A549 (cell line): ENCODE results near the gene TPBGL. TPM values are rescaled to one million over a fixed set of nuclear protein-coding genes. Genes with fewer than 3 reads are reported as not detected.

Experiments used
- ATAC-seq, 2 experiments: fragments of 200-7000 bp in 1 of 2; fragments of >200 bp in 1 of 2; cut with Nextera tagmentation in 1 of 2; cut with Tn5 transposase in 1 of 2; 3 replicates each; pipeline versions ENCODE4 v1.8.0 to v1.9.1; 2018 to 2020; ENCODE audit warnings: mild to moderate bottlenecking in 1 of 2, moderate library complexity in 1 of 2
- CTCF ChIA-PET: fragments of 300-600 bp; sonication (Branson Sonifier 250); formaldehyde crosslinking; extraction: SDS; loops from one replicate; lab custom pipeline; 2021; ENCODE audit warnings: antibody characterized with exemption, inconsistent platforms; lab: Yijun Ruan, JAX
- POLR2A ChIA-PET: fragments of 350-600 bp; formaldehyde crosslinking; extraction: SDS; loops from one replicate; lab custom pipeline; 2021; ENCODE audit warnings: antibody characterized with exemption, inconsistent platforms; lab: Yijun Ruan, JAX
- DNase-seq, 2 experiments: peaks; one replicate each; pipeline versions ENCODE4 v3.0.0 to v3.0.0-alpha.2; 2011 to 2016; ENCODE audit warnings: low read depth in 1 of 2, low spot score in 1 of 2
- FAIRE-seq: peaks from 2 replicates; lab custom pipeline; 2011; peaks lifted over from hg19 to GRCh38; lab: Jason Lieb, UNC
- H3K27ac ChIP-seq, 2 experiments: fragments of >200 bp; sonication (Bioruptor Twin); formaldehyde crosslinking; 3 replicates each; pipeline ENCODE4 v1.5.1; 2016 to 2017
- H3K4me1 ChIP-seq: fragments of >200 bp; sonication (Bioruptor Twin); formaldehyde crosslinking; 3 replicates; pipeline ENCODE4 v1.6.1; 2016
- H3K4me2 ChIP-seq: fragments of >200 bp; sonication (Bioruptor Twin); formaldehyde crosslinking; 3 replicates; pipeline ENCODE4 v1.6.1; 2016
- H3K4me3 ChIP-seq: fragments of >200 bp; sonication (Bioruptor Twin); formaldehyde crosslinking; 3 replicates; pipeline ENCODE4 v1.5.1; 2016
- H3K9me3 ChIP-seq: fragments of >200 bp; sonication (Bioruptor Twin); formaldehyde crosslinking; 3 replicates; pipeline ENCODE4 v1.6.1; 2016
- BHLHE40 ChIP-seq: IDR thresholded peaks from 2 replicates; pipeline ENCODE4 v1.6.1; 2012; ENCODE audit warnings: low read depth, low read length, inconsistent platforms
- E2F6 ChIP-seq: IDR thresholded peaks from 2 replicates; pipeline ENCODE4 v1.6.1; 2012; ENCODE audit warnings: low read depth, borderline replicate concordance
- ELK1 ChIP-seq: fragments of 150-350 bp; IDR thresholded peaks from 2 replicates; pipeline ENCODE4 v1.6.1; 2014; ENCODE audit warnings: low read depth, mild to moderate bottlenecking, low read length
- EP300 ChIP-seq, 2 experiments: fragments of >200 bp; sonication (Bioruptor Twin); formaldehyde crosslinking; IDR thresholded peaks; 2 replicates in 1 of 2; 3 replicates in 1 of 2; pipeline ENCODE4 v1.6.1; 2016 to 2017
- ESRRA ChIP-seq: fragments of 150-350 bp; IDR thresholded peaks from 2 replicates; pipeline ENCODE4 v1.6.1; 2014; ENCODE audit warnings: mild to moderate bottlenecking, low read length, borderline replicate concordance
- FOSB ChIP-seq: fragments of 250-450 bp; sonication (Bioruptor Pico); IDR thresholded peaks from 2 replicates; pipeline ENCODE4 v1.5.0; 2020; ENCODE audit warnings: mild to moderate bottlenecking, moderate library complexity
- FOSL2 ChIP-seq, 2 experiments: fragments of 450-650 bp in 1 of 2; fragments of >200 bp in 1 of 2; sonication (Bioruptor Twin) in 1 of 2; formaldehyde crosslinking; IDR thresholded peaks; 2 replicates each; pipeline versions ENCODE4 v1.5.0 to v1.6.1; 2016 to 2020; ENCODE audit warnings: mild to moderate bottlenecking in 1 of 2, moderate library complexity in 1 of 2
- GATA3 ChIP-seq: IDR thresholded peaks from 2 replicates; pipeline ENCODE4 v1.6.1; 2012; ENCODE audit warnings: borderline replicate concordance
- HES2 ChIP-seq: fragments of >200 bp; sonication (Bioruptor Twin); formaldehyde crosslinking; IDR thresholded peaks from 2 replicates; pipeline ENCODE4 v1.6.1; 2016
- HEYL ChIP-seq: fragments of 250-450 bp; sonication (Bioruptor Pico); IDR thresholded peaks from 2 replicates; pipeline ENCODE4 v1.8.0; 2021; ENCODE audit warnings: mild to moderate bottlenecking, moderate library complexity
- HOXB13 ChIP-seq: fragments of 250-450 bp; sonication (Bioruptor Pico); IDR thresholded peaks from 2 replicates; pipeline ENCODE4 v1.5.0; 2020; ENCODE audit warnings: low read depth, mild to moderate bottlenecking, moderate library complexity
- JUN ChIP-seq, 2 experiments: fragments of >200 bp; sonication (Bioruptor Twin); formaldehyde crosslinking; IDR thresholded peaks; 2 replicates in 1 of 2; 3 replicates in 1 of 2; pipeline ENCODE4 v1.6.1; 2016 to 2017
- JUNB ChIP-seq: fragments of >200 bp; sonication (Bioruptor Twin); formaldehyde crosslinking; IDR thresholded peaks from 2 replicates; pipeline ENCODE4 v1.6.1; 2016
- NFE2L2 ChIP-seq: fragments of 150-350 bp; conservative IDR thresholded peaks from 2 replicates; pipeline ENCODE4 v1.6.1; 2014; ENCODE audit warnings: low read length
- NPAS2 ChIP-seq: fragments of 250-450 bp; sonication (Bioruptor Pico); IDR thresholded peaks from 2 replicates; pipeline ENCODE4 v1.8.0; 2022; ENCODE audit warnings: mild to moderate bottlenecking, moderate library complexity, borderline replicate concordance
- NR3C1 ChIP-seq: fragments of >200 bp; sonication (Bioruptor Twin); formaldehyde crosslinking; IDR thresholded peaks from 3 replicates; pipeline ENCODE4 v1.6.1; 2017
- POLR2A ChIP-seq: IDR thresholded peaks from 2 replicates; pipeline ENCODE4 v1.6.1; 2012; ENCODE audit warnings: mild to moderate bottlenecking, low read length
- RARB ChIP-seq: fragments of 250-450 bp; sonication (Bioruptor Pico); IDR thresholded peaks from 2 replicates; pipeline ENCODE4 v1.8.0; 2021; ENCODE audit warnings: mild to moderate bottlenecking, moderate library complexity
- TFCP2L1 ChIP-seq: fragments of 250-450 bp; sonication (Bioruptor Pico); IDR thresholded peaks from 2 replicates; pipeline ENCODE4 v1.5.0; 2021; ENCODE audit warnings: mild to moderate bottlenecking
- TP53 ChIP-seq: fragments of 250-450 bp; sonication (Bioruptor Pico); IDR thresholded peaks from 2 replicates; pipeline ENCODE4 v1.5.0; 2021; ENCODE audit warnings: mild to moderate bottlenecking, moderate library complexity
- ZC3H11A ChIP-seq: fragments of 450-650 bp; IDR thresholded peaks from 2 replicates; pipeline ENCODE4 v1.6.1; 2014; ENCODE audit warnings: antibody characterized with exemption, mild to moderate bottlenecking
- ZFP36 ChIP-seq: fragments of 450-650 bp; IDR thresholded peaks from 2 replicates; pipeline ENCODE4 v1.6.1; 2014; ENCODE audit warnings: borderline replicate concordance; ENCODE audit not compliant: partially characterized antibody
- ZNF302 ChIP-seq: fragments of 250-450 bp; sonication (Bioruptor Pico); IDR thresholded peaks from 2 replicates; pipeline ENCODE4 v1.9.0; 2021; ENCODE audit warnings: inconsistent platforms, mild to moderate bottlenecking, moderate library complexity
- WGBS: methylation state at CpG from one replicate; pipeline ENCODE4 v1.1.6; 2017; ENCODE audit errors: missing lambda C conversion rate; 5-methylcytosine and 5-hydroxymethylcytosine counted together
- polyA plus RNA-seq, 4 experiments: library from polyadenylated mRNA; depleted of rRNA in 3 of 4; stranded (reverse); fragments of >200 nt; fragmentation: RNase III in 1 of 4; extraction: RNeasy Plus Mini Kit Qiagen cat#74134 plus additional on column Dnase treatment in 1 of 4; gene quantifications; 2 replicates in 3 of 4; 3 replicates in 1 of 4; pipeline ENCODE4 v1.2.3, GENCODE V29; 2011 to 2017
- TF ChIP-seq, protein P1 (sequence below): fragments of 450-650 bp; IDR thresholded peaks from 2 replicates; pipeline ENCODE4 v1.6.1; 2014; ENCODE audit warnings: antibody characterized with exemption
- TF ChIP-seq, protein P2 (sequence below): IDR thresholded peaks from 2 replicates; pipeline ENCODE4 v1.6.1; 2012
- TF ChIP-seq, protein P3 (sequence below): fragments of 250-450 bp; sonication (Bioruptor Pico); IDR thresholded peaks from 2 replicates; pipeline ENCODE4 v1.5.0; 2021; ENCODE audit warnings: mild to moderate bottlenecking, moderate library complexity, borderline replicate concordance

TPBGL gene
- polyA plus RNA-seq, 2 of the 4 experiments (the other 2 are of a cell fraction) = 0.03 to 0.12 TPM

GRCh38 chr11:75242722-75243600 lies 2.4 kb downstream of the TPBGL start:
- no peaks in the 10 kb centered on the region for H3K9me3 ChIP-seq
- H3K4me3 ChIP-seq = no peak overlapping the region; the same call in 2 of the 3 replicates
- peaks cover 10% of the 10 kb centered on the region; the same call in 2 of the 3 replicates for H3K4me1 ChIP-seq
- H3K4me2 ChIP-seq = peak overlapping the region; percentile 89; the same call in 1 of the 3 replicates
- FAIRE-seq (no peak), ATAC-seq (no peak), DNase-seq (no peak)
- no peak for TF ChIP-seq FOSL2 (IDR thresholded peaks at IDR 0.05)
- no peak for TF ChIP-seq FOSL2 (CRISPR knock-in tag; IDR thresholded peaks at IDR 0.05)
- TF ChIP-seq POLR2A = no peak
- TF ChIP-seq JUNB = no peak
- no peak for TF ChIP-seq TFCP2L1 (CRISPR knock-in tag)
- no peak for TF ChIP-seq E2F6
- TF ChIP-seq NFE2L2 = no peak
- TF ChIP-seq FOSB (CRISPR knock-in tag) = no peak
- TF ChIP-seq BHLHE40 = no peak
- no peak for TF ChIP-seq RARB (CRISPR knock-in tag)
- no peak for TF ChIP-seq ZC3H11A
- no peak for TF ChIP-seq JUN (IDR thresholded peaks at IDR 0.05)
- TF ChIP-seq HES2 = no peak
- TF ChIP-seq, protein P1, sequence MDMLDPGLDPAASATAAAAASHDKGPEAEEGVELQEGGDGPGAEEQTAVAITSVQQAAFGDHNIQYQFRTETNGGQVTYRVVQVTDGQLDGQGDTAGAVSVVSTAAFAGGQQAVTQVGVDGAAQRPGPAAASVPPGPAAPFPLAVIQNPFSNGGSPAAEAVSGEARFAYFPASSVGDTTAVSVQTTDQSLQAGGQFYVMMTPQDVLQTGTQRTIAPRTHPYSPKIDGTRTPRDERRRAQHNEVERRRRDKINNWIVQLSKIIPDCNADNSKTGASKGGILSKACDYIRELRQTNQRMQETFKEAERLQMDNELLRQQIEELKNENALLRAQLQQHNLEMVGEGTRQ = no peak
- TF ChIP-seq, protein P2, sequence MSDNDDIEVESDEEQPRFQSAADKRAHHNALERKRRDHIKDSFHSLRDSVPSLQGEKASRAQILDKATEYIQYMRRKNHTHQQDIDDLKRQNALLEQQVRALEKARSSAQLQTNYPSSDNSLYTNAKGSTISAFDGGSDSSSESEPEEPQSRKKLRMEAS = no peak
- TF ChIP-seq HEYL = no peak
- TF ChIP-seq NPAS2 = no peak
- TF ChIP-seq GATA3 = no peak
- TF ChIP-seq ZFP36 = no peak
- TF ChIP-seq NR3C1 = no peak
- TF ChIP-seq ESRRA = no peak
- ChIA-PET CTCF (interaction anchor here (0.7 to 19.6 kb wide), 41 partner anchors 7 to 635 kb away, joined by 3 to 445 read pairs (median 7); partner anchors contain the start of gene SLCO2B1), POLR2A (no interaction called here)
- WGBS = 71% methylated on average over 12 of the region's 16 CpGs
- H3K27ac ChIP-seq = no peak overlapping the region

DNA sequence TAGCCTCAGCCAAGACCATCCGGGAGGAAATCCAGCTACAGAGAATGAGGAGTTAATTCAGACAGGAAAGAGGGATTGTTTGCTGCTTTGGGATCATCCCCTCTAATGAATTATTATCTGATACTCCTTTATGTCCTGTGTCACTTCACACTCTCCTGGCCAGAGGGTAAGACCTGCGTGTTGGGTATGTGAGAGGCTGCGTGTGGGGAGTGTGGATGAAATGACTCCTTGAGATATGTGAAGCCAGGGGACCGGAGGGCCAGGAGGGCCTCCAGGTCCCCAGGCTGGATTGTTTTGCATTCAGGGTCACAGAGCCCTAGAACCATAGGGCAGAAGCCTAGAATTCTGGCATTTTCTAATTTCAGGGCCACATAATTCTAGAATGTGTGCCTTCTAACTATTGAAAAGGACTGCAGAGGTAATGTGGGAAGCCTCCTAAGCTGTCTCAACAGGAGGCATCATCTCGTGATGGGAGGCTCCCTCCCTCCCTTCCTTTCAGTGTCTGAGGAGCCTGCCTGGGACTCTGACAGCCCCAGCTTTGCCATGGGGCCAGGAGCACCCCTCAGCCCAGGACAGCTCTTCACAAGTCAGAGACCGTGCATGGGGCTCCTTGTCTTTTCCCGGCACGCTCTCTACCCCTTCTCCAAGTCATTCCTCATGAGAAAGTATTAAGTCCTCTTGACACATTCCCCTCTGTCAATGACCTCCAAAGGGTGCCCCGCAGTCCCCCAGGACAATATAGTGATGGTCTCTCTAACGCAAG lies 3.7 kb downstream of the TPBGL start:
- H3K4me3 ChIP-seq = no peak overlapping the region

More for the DNA sequence above, 3.7 kb downstream of the TPBGL start:
- no peak overlapping the region for H3K4me2 ChIP-seq
- POLR2A ChIA-PET = interaction anchor here (0.6 kb wide), 1 partner anchor 104 kb away, joined by 3 read pairs; no protein-coding TSS in a partner anchor
- no peak overlapping the region for H3K27ac ChIP-seq
- H3K4me1 ChIP-seq = peaks cover 10% of the 10 kb centered on the region; the same call in 2 of the 3 replicates
- ATAC-seq (no peak), FAIRE-seq (no peak), DNase-seq (no peak)
- CTCF ChIA-PET = interaction anchor here (0.6 to 19.6 kb wide), 9 partner anchors 19 to 1088 kb away, joined by 3 to 445 read pairs (median 7); no protein-coding TSS in a partner anchor
- WGBS = 54% methylated on average over 10 of the region's 10 CpGs
- TF ChIP-seq, protein P3, sequence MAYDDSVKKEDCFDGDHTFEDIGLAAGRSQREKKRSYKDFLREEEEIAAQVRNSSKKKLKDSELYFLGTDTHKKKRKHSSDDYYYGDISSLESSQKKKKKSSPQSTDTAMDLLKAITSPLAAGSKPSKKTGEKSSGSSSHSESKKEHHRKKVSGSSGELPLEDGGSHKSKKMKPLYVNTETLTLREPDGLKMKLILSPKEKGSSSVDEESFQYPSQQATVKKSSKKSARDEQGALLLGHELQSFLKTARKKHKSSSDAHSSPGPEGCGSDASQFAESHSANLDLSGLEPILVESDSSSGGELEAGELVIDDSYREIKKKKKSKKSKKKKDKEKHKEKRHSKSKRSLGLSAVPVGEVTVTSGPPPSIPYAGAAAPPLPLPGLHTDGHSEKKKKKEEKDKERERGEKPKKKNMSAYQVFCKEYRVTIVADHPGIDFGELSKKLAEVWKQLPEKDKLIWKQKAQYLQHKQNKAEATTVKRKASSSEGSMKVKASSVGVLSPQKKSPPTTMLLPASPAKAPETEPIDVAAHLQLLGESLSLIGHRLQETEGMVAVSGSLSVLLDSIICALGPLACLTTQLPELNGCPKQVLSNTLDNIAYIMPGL = no peak
- TF ChIP-seq ESRRA (no peak), FOSB (CRISPR knock-in tag) (no peak), BHLHE40 (no peak), HOXB13 (no peak), EP300 (IDR thresholded peaks at IDR 0.05) (no peak), ZFP36 (no peak), NFE2L2 (no peak), ZNF302 (CRISPR knock-in tag) (no peak), JUNB (no peak), TP53 (CRISPR knock-in tag) (no peak), E2F6 (no peak), ELK1 (no peak)
- no peaks in the 10 kb centered on the region for H3K9me3 ChIP-seq
